ENCODE measurements around the gene DENND11. TPM values are rescaled to one million over a fixed set of nuclear protein-coding genes. Genes with fewer than 3 reads are reported as not detected.

The DENND11 gene
- total RNA-seq, 1 donor from 2014 or later: 10.6 TPM

DNA sequence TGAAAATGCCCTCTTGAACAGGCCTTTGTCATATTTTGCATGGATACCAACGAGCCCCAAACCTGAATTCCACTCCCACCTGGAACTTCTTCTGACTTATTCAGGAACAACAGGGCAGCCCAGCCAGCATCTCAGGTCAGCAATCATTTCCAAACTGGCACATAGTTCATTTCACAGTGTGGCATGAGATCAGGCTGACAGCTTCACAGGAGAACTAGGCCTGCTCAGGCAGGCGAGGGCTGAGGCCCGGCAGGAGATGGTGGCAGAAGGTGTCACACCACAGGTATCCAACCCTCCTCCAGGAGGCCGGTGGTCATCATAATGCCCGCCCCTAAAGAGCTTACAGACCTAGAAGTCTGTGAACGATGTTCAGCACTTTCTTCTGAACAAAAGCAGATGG, 42.5 kb downstream of the DENND11 start:
- no peak for DNase-seq (ENCODE audit: extremely low spot score, unreplicated experiment)
- H3K4me1 Mint-ChIP-seq (ENCODE audit: unreplicated experiment): peaks cover 2% of the 10 kb centered on the region
- peaks cover 27% of the 10 kb centered on the region for H3K36me3 Mint-ChIP-seq (ENCODE audit: unreplicated experiment)
- no peaks in the 10 kb centered on the region for H3K9me3 Mint-ChIP-seq (ENCODE audit: unreplicated experiment)
- H3K27ac Mint-ChIP-seq (ENCODE audit: unreplicated experiment): no peak overlapping the region
- TF ChIP-seq, protein P1, sequence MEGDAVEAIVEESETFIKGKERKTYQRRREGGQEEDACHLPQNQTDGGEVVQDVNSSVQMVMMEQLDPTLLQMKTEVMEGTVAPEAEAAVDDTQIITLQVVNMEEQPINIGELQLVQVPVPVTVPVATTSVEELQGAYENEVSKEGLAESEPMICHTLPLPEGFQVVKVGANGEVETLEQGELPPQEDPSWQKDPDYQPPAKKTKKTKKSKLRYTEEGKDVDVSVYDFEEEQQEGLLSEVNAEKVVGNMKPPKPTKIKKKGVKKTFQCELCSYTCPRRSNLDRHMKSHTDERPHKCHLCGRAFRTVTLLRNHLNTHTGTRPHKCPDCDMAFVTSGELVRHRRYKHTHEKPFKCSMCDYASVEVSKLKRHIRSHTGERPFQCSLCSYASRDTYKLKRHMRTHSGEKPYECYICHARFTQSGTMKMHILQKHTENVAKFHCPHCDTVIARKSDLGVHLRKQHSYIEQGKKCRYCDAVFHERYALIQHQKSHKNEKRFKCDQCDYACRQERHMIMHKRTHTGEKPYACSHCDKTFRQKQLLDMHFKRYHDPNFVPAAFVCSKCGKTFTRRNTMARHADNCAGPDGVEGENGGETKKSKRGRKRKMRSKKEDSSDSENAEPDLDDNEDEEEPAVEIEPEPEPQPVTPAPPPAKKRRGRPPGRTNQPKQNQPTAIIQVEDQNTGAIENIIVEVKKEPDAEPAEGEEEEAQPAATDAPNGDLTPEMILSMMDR (IDR thresholded peaks at IDR 0.05): no peak
- H3K4me3 Mint-ChIP-seq (ENCODE audit: unreplicated experiment): no peak overlapping the region
- no peaks in the 10 kb centered on the region for H3K27me3 Mint-ChIP-seq (ENCODE audit: unreplicated experiment)

DNA sequence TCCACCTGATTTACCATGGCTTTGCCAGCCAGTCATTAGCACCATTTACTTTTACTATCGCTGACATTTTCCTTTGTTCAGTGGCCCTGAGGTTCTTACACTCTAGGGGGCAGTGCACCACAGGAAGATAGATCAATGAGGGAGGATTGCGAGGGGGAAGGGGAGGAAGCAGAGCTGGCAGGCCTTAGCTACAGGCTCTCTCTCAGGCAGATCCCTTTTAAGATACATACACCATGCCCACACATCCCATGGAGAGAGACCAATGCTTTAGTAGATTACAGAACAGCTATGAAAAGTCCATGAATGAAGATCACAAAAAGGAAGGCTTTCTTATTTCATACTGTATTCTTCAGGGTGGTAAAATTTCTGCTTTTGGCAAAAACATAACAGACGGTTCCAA, 47.4 kb downstream of the DENND11 start:
- peaks cover 13% of the 10 kb centered on the region for H3K4me1 Mint-ChIP-seq (ENCODE audit: unreplicated experiment)
- DNase-seq (ENCODE audit: extremely low spot score, unreplicated experiment): no peak
- no peaks in the 10 kb centered on the region for H3K27me3 Mint-ChIP-seq (ENCODE audit: unreplicated experiment)
- no peak overlapping the region for H3K4me3 Mint-ChIP-seq (ENCODE audit: unreplicated experiment)
- peak overlapping the region; percentile 72 for H3K27ac Mint-ChIP-seq (ENCODE audit: unreplicated experiment)
- no peaks in the 10 kb centered on the region for H3K9me3 Mint-ChIP-seq (ENCODE audit: unreplicated experiment)
- TF ChIP-seq, protein P1 (IDR thresholded peaks at IDR 0.05): peak; percentile 68
- H3K36me3 Mint-ChIP-seq (ENCODE audit: unreplicated experiment): peaks cover 10% of the 10 kb centered on the region

DNA sequence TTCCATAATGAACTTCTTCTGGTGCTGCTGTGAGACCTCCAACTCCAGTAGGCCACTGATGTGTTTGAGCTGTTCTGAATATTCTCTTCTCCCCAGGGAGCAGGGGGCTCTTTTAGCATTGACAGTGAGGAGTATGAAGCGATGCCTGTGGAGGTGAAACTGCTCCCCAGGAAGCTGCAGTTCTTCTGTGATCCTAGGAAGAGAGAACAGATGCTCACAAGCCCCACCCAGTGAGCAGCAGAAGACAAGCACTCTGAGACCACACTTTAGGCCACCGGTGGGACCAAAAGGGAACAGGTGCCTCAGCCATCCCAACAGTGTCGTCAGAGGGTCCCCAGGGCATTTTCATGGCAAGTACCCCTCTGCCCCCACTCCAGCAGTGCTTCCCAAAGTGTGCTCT, 49.3 kb downstream of the DENND11 start:
- DNase-seq (ENCODE audit: extremely low spot score, unreplicated experiment): no peak
- Mint-ChIP-seq H3K4me3 (ENCODE audit: unreplicated experiment) (no peak overlapping the region), H3K27me3 (ENCODE audit: unreplicated experiment) (no peaks in the 10 kb centered on the region), H3K36me3 (ENCODE audit: unreplicated experiment) (peaks cover 10% of the 10 kb centered on the region), H3K27ac (ENCODE audit: unreplicated experiment) (no peak overlapping the region), H3K9me3 (ENCODE audit: unreplicated experiment) (no peaks in the 10 kb centered on the region), H3K4me1 (ENCODE audit: unreplicated experiment) (peaks cover 14% of the 10 kb centered on the region)
- TF ChIP-seq, protein P1 (IDR thresholded peaks at IDR 0.05): no peak

Other genes with a start within 250 kb of the DENND11 start
- 24.8 and 27.8 TPM in 2 replicates for gene AGK, start 150.8 kb downstream of the DENND11 start, total RNA-seq
- not detected in 2 replicates for gene WEE2, start 6.2 kb upstream of the DENND11 start, total RNA-seq
- gene SSBP1, start 36.2 kb upstream of the DENND11 start, total RNA-seq: 96.4 and 112 TPM in 2 replicates
- gene TAS2R3, start 61.9 kb upstream of the DENND11 start, total RNA-seq: 1.6 and 2.6 TPM in 2 replicates
- 1.7 and 2.2 TPM in 2 replicates for gene TAS2R4, start 74.5 kb upstream of the DENND11 start, total RNA-seq
- 3.1 and 3.2 TPM in 2 replicates for gene TAS2R5, start 88.1 kb upstream of the DENND11 start, total RNA-seq
- gene PRSS37, start 139.3 kb upstream of the DENND11 start, total RNA-seq: not detected in 2 replicates
- gene OR9A4, start 214.2 kb upstream of the DENND11 start, total RNA-seq: not detected in 2 replicates
- not detected in 2 replicates for gene CLEC5A, start 244.8 kb upstream of the DENND11 start, total RNA-seq

Data from osteocyte (in vitro differentiated cells).